ENCODE results near the gene HOXC11.

HOXC11 gene

GRCh38 chr12:53966385-53967133, 6.4 kb upstream of the HOXC11 start:
- H3K4me3 ChIP-seq (ENCODE audit: low read depth, low read length) = no peak overlapping the region
- TF ChIP-seq CTCF (IDR thresholded peaks at IDR 0.05; ENCODE audit: low read depth, low read length) = no peak

- H3K4me3 ChIP-seq (ENCODE audit: low read depth, low read length) = no peak overlapping the region
- TF ChIP-seq CTCF (IDR thresholded peaks at IDR 0.05; ENCODE audit: low read depth, low read length) = no peak
These were observed 5.5 kb upstream of the HOXC11 start for GRCh38 chr12:53967421-53967925.

- no peak for TF ChIP-seq CTCF (IDR thresholded peaks at IDR 0.05; ENCODE audit: low read depth, low read length)
- no peak overlapping the region for H3K4me3 ChIP-seq (ENCODE audit: low read depth, low read length)
These were observed 4.5 kb upstream of the HOXC11 start for GRCh38 chr12:53968214-53969127.

- TF ChIP-seq CTCF (IDR thresholded peaks at IDR 0.05; ENCODE audit: low read depth, low read length) = no peak
- H3K4me3 ChIP-seq (ENCODE audit: low read depth, low read length) = no peak overlapping the region
These were observed 3.2 kb upstream of the HOXC11 start for GRCh38 chr12:53969588-53970259.

GRCh38 chr12:53970451-53970850, 2.5 kb upstream of the HOXC11 start:
- H3K4me3 ChIP-seq (ENCODE audit: low read depth, low read length) = no peak overlapping the region
- no peak for TF ChIP-seq CTCF (IDR thresholded peaks at IDR 0.05; ENCODE audit: low read depth, low read length)

GRCh38 chr12:53971129-53971528, 1.8 kb upstream of the HOXC11 start:
- TF ChIP-seq CTCF (IDR thresholded peaks at IDR 0.05; ENCODE audit: low read depth, low read length) = no peak
- no peak overlapping the region for H3K4me3 ChIP-seq (ENCODE audit: low read depth, low read length)

All from WI38 (cell line).